ENCODE results near the gene PACRGL. TPM values are rescaled to one million over a fixed set of nuclear protein-coding genes. Genes with fewer than 3 reads are reported as not detected.

The PACRGL gene
- total and polyA plus RNA-seq, 2 of the 4 experiments (the other 2 are of a cell fraction) = 7.4 to 13.1 TPM

- CTCF ChIA-PET = no interaction called here
- intact Hi-C loops (cut with micrococcal nuclease) = no loop called here
These were observed 21.9 kb upstream of the PACRGL start for GRCh38 chr4:20678400-20678799.

More at GRCh38 chr4:20678400-20678799, 21.9 kb upstream of the PACRGL start:
- Histone ChIP-seq H3K27ac (ENCODE audit: insufficient read depth, low read length) (no peak overlapping the region), H2BK120ac (ENCODE audit: low read depth, low read length) (no peak overlapping the region), H3K79me1 (ENCODE audit: low read depth in 1 of 2, low read length in 2 of 2) (no peaks in the 10 kb centered on the region), H3K4ac (ENCODE audit: low read depth, low read length) (no peak overlapping the region), H4K91ac (ENCODE audit: insufficient read depth, low read depth, low read length) (no peak overlapping the region), H2AK5ac (ENCODE audit: low read depth, low read length) (no peak overlapping the region), H4K20me1 (ENCODE audit: insufficient read depth, low read length) (no peaks in the 10 kb centered on the region), H2AK9ac (replicated peaks; ENCODE audit: low read depth, low read length, poor library complexity) (no peak overlapping the region), H3K18ac (ENCODE audit: low read depth, low read length) (no peak overlapping the region), H3K36me3 (ENCODE audit: control insufficient read depth, insufficient read depth, low read length) (no peaks in the 10 kb centered on the region), H3K23ac (ENCODE audit: low read depth, low read length) (no peak overlapping the region), H2AFZ (replicated peaks; ENCODE audit: low read length, poor library complexity) (no peak overlapping the region), H3K4me1 (ENCODE audit: control insufficient read depth, insufficient read depth, low read length) (no peaks in the 10 kb centered on the region), H2BK20ac (ENCODE audit: low read depth, low read length) (no peak overlapping the region), H2BK5ac (ENCODE audit: low read depth, low read length, poor library complexity, severe bottlenecking) (no peak overlapping the region), H3K4me2 (ENCODE audit: low read depth, low read length) (no peak overlapping the region), H3K9me1 (ENCODE audit: insufficient read depth, low read length) (no peaks in the 10 kb centered on the region), H3K27me3 (ENCODE audit: control insufficient read depth, insufficient read depth, low read length) (peaks cover 12% of the 10 kb centered on the region), H4K8ac (ENCODE audit: low read depth in 2 of 2, low read length in 2 of 2) (no peak overlapping the region), H3K4me3 (ENCODE audit: insufficient read depth, low read depth, low read length) (no peak overlapping the region), H3K9ac (ENCODE audit: low read depth, low read length) (no peak overlapping the region), H3K14ac (replicated peaks; ENCODE audit: low read depth, low read length) (no peak overlapping the region), H3K56ac (ENCODE audit: extremely low read depth, insufficient read depth, low read length) (no peak overlapping the region), H2BK15ac (ENCODE audit: low read depth, low read length) (no peak overlapping the region), H4K5ac (ENCODE audit: low read depth, low read length) (no peak overlapping the region), H3K9me3 (ENCODE audit: control insufficient read depth, insufficient read depth, low read length) (no peaks in the 10 kb centered on the region)
- DNase-seq (no peak), ATAC-seq (ENCODE audit: low read depth) (no peak)
- dilution Hi-C loops (cut with HindIII; ENCODE audit: low sequenced_read_pairs, unreplicated experiment) (no loop called here), in situ Hi-C loops (cut with MboI; ENCODE audit: low sequenced_read_pairs) (no loop called here)
- POLR2A ChIA-PET (ENCODE audit: unreplicated experiment) = no interaction called here
- no peak for TF ChIP-seq RCOR1 (IDR thresholded peaks at IDR 0.05; ENCODE audit: insufficient replicate concordance, low read length)
- TF ChIP-seq RFX5 (IDR thresholded peaks at IDR 0.05; ENCODE audit: low read depth, low read length) = no peak
- TF ChIP-seq SMC3 (IDR thresholded peaks at IDR 0.05; ENCODE audit: low read depth, low read length) = no peak
- TF ChIP-seq POLR2A (IDR thresholded peaks at IDR 0.05; ENCODE audit: low read depth, low read length) = no peak
- no peak for TF ChIP-seq BHLHE40 (IDR thresholded peaks at IDR 0.05; ENCODE audit: low read depth, low read length)
- TF ChIP-seq RAD21 (IDR thresholded peaks at IDR 0.05; ENCODE audit: low read length) = no peak
- no peak for TF ChIP-seq FOS (IDR thresholded peaks at IDR 0.05; ENCODE audit: low read depth, low read length)
- no peak for TF ChIP-seq CTCF (conservative IDR thresholded peaks at IDR 0.05; ENCODE audit: low read depth, low read length)
- TF ChIP-seq CEBPB (IDR thresholded peaks at IDR 0.05; ENCODE audit: low read depth, low read length) = no peak
- TF ChIP-seq ELK1 (IDR thresholded peaks at IDR 0.05; ENCODE audit: borderline replicate concordance, low read depth, low read length) = no peak
- no peak for TF ChIP-seq CHD1 (IDR thresholded peaks at IDR 0.05; ENCODE audit: low read depth, low read length)
- no peak for TF ChIP-seq USF2 (IDR thresholded peaks at IDR 0.05; ENCODE audit: low read depth, low read length)
- TF ChIP-seq MAFK (IDR thresholded peaks at IDR 0.05; ENCODE audit: low read depth, low read length) = no peak
- no TSS peak for BruUV-seq (replicated peaks)
- WGBS, 2 experiments (ENCODE audit: extremely low coverage in 2 of 2, insufficient read length in 1 of 2) = no CpG with 5 or more reads among the region's 3 CpGs

Measured in IMR-90 (cell line).